ENCODE results near the gene TBXAS1. TPM values are rescaled to one million over a fixed set of nuclear protein-coding genes. Genes with fewer than 3 reads are reported as not detected.
"Not testable (repeated sequence)": the region's sequence is repeated elsewhere in the genome, so short reads cannot be mapped to it uniquely, and the experiment has no call there.

Gene TBXAS1
- total RNA-seq, 1 donor from 2014 or later = 3.4 TPM

DNA sequence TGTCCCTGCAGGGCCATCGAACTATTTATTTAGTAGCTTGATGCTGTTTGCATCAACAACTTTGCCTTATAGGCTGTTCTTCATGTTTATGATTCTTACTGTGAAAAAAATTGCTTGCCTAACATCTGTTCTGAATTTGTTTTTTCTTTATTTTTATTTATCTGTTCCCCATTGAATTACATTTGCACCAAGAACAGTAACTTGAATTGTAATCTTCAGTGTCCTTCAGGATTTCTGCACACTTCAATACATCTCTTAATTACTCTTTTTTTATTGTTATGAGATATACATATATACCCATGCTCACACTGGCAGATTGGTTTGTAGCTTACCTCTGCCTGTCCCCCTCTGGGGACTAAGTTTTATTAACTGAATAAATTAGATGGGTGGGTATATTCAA is 64.4 kb downstream of the TBXAS1 start:
- no peak for DNase-seq

DNA sequence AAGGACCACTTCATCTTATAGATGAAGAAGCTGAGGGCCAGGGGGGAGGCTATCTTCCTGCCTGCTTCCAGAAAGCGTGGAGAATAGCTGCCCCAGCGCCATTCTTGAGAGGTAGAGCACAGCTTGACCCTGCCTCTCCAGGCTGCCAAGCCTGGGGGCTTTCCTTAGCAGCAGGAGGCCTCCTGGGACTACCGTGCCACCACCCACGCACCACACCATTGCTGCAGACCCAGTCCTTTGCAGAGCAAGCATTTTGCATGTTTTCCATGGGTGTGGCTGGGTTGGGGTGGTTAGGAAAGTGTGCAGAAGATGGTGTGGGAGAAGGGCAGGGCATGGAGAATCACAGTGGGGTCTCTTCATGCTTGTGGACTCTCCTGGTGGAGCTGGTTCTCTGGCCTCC is 64.9 kb downstream of the TBXAS1 start:
- no peak for DNase-seq

DNA sequence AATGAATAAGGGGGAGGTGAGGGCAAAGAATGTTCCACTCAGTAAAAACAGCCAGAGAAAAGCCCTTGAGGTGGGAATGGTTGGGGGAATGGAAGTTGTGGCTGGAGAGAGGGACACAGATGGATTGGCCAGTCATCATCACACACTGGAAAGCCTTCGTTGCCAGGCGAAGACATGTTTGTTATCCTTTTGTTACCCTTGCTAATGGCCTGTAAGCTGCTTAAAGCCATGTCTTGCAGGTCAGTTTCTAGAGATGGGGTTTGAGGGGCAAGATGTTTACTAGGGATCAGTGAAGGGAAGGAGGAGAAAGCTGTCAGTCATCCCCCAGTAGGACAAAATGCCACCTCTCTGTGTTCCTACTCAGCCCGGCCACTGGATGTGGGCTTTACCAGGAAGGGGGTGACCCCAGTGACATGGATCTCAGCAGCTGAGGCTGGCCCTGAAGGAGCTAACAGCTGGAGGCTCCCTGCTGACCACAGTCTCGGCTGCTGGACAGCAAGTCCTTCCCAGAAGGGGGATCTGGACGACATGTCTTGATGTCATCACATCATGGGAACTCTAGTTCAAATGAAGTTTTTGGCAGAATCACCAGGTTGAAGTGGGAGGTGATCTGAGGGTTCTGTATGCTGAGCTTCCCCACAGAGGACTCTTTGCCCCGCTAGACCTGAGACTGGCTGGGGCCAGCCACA is 66.2 kb downstream of the TBXAS1 start:
- no peak for DNase-seq

- no peak for DNase-seq
Measured at GRCh38 chr7:139896288-139896687, 67.2 kb downstream of the TBXAS1 start.

GRCh38 chr7:139896831-139897230 is 67.8 kb downstream of the TBXAS1 start:
- DNase-seq = no peak

GRCh38 chr7:139897422-139898090 is 68.5 kb downstream of the TBXAS1 start:
- no peak for DNase-seq

- no peak for DNase-seq
Measured at GRCh38 chr7:139898483-139898882, 69.4 kb downstream of the TBXAS1 start.

GRCh38 chr7:139899328-139899955 is 70.4 kb downstream of the TBXAS1 start:
- no peak for DNase-seq

- no peak for DNase-seq
Measured at GRCh38 chr7:139900326-139900725, 71.3 kb downstream of the TBXAS1 start.

DNA sequence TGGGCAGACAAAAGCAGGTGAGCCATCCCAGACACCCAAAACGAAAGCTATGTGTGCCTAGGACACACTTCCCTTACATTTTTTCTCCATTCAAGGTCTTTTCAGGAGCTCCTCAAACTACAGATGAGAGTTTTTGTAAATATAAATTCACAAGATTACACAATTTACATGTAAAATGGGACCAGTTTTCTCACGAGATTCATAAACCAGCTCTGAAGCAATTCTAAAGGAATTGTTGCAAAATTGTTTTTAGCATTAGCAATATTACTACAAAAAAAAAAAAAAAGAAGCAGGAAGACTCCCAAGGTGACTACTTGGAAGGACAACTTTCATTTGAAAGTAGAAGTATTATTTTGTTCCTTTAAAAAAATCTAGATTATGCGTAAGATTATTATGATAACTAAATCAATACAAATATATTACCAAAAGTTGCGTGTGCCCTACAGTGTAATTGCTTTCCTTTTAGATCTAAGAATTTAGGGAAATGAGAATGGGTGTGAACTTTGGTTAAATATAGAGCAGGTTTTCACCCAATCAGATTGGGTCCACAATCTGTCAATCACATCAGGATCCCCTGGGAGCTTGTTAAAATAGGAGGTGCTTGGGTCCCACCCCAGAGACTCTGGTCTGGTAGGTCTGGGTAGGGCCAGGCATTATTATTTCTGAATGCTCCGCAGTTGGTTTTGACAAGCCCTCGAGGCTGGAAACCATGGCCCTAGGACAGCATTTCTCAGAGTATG is 72.2 kb downstream of the TBXAS1 start:
- DNase-seq = no peak

GRCh38 chr7:139901901-139902300 is 72.8 kb downstream of the TBXAS1 start:
- DNase-seq = no peak

- DNase-seq = no peak
Measured at GRCh38 chr7:139902436-139903102, 73.5 kb downstream of the TBXAS1 start.

GRCh38 chr7:139903103-139903477 is 74.0 kb downstream of the TBXAS1 start:
- not testable (repeated sequence) for DNase-seq

- no peak for DNase-seq
Measured at GRCh38 chr7:139906879-139907278, 77.8 kb downstream of the TBXAS1 start.

- DNase-seq = no peak
Measured at GRCh38 chr7:139908792-139909191, 79.7 kb downstream of the TBXAS1 start.

- no peak for DNase-seq
Measured at GRCh38 chr7:139909379-139910050, 80.5 kb downstream of the TBXAS1 start.

- DNase-seq = no peak
Measured at GRCh38 chr7:139913021-139913844, 84.2 kb downstream of the TBXAS1 start.

GRCh38 chr7:139913845-139914135 is 84.7 kb downstream of the TBXAS1 start:
- no peak for DNase-seq

DNA sequence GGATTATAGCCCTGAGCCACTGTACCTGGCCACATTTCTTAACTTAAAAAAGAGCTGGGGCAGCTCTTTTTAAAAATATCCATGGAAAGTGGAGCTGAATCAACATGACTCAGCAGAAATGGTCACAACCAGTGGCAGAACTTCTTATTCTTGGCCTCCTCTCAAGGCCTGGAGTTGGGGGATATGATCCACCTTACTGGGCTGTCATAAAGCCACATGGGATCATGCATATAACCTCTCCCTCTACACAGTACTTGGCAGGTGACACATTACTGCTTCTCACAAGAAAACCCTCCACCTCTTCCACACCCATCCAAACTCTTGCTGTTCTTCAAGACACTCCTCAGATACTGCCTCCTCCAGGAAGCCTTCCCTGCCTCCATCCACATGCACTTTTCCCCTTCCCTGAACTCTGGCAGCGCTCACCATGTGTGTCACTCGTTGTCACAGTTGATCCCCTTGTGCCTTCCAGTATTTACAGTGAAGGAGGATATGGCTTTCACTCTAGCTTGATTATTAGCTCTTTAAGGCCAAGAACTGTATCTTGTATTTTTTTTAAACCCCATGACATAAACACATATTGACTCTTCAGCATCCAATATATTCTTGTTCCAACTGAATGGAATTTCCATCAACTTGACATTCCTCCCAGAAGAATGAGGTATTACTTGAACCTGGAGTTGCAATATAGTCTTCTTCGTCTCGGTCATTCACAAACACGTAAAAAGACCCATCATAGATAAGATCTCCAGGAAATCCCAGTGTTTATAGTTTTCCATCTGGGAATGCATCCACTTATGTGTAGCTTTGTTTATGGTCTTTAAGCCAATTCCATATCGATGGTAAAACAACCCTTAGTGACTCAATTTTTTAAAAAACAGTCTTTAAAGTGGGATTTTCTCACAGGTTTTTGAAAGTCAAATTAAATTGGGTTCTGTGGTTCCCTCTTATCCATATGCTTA is 85.5 kb downstream of the TBXAS1 start:
- no peak for DNase-seq
